Lower lobe of right lung (tissue), 2 donors: Measurements from ENCODE around the gene ATCAY. TPM values are rescaled to one million over a fixed set of nuclear protein-coding genes. Genes with fewer than 3 reads are reported as not detected.

ENCODE experiments used
- ATAC-seq, 2 donors: fragments of 200-7000 bp; cut with Tn5 transposase; one replicate each; pipeline ENCODE4 v1.9.1; 2020 to 2022; ENCODE audit warnings: mild to moderate bottlenecking in 2 of 2, moderate library complexity in 2 of 2
- DNase-seq: peaks from one replicate; pipeline ENCODE4 v3.0.0-alpha.2; 2020
- H3K27ac ChIP-seq: fragments of 200-600 bp; one replicate; pipeline ENCODE4 v1.8.0; 2022
- H3K27me3 ChIP-seq: fragments of 200-600 bp; one replicate; pipeline ENCODE4 v1.8.0; 2022; ENCODE audit warnings: low read depth
- H3K36me3 ChIP-seq: fragments of 200-600 bp; one replicate; pipeline ENCODE4 v1.8.0; 2022; ENCODE audit warnings: mild to moderate bottlenecking
- H3K4me1 ChIP-seq: fragments of 200-600 bp; one replicate; pipeline ENCODE4 v1.8.0; 2022
- H3K4me3 ChIP-seq: fragments of 200-600 bp; one replicate; pipeline ENCODE4 v1.8.0; 2022; ENCODE audit warnings: mild to moderate bottlenecking
- H3K9me3 ChIP-seq: fragments of 200-600 bp; one replicate; pipeline ENCODE4 v1.8.0; 2022
- intact Hi-C: fragments of 100-400 bp; cut with DNase I; formaldehyde crosslinking; loops from one replicate; pipeline ENCODE4 v1.11.0; 2022
- total RNA-seq: library from RNA; stranded (reverse); fragmentation: NEBNext Ultra II Directional; extraction: Animal tissue kit (Norgen Biotek cat#: 25700); gene quantifications from one replicate; pipeline ENCODE4 v1.2.1, GENCODE V29; 2021
- TF ChIP-seq, protein P1 (sequence below): fragments of 200-600 bp; IDR thresholded peaks from one replicate; pipeline ENCODE4 v1.8.0; 2022; ENCODE audit warnings: antibody characterized with exemption, mild to moderate bottlenecking
- donor health status: DM: no; HTN: yes; CAD: no; lungs with severe emphysema.

Gene ATCAY
- total RNA-seq, 1 donor from 2014 or later, result not detected

GRCh38 chr19:3835055-3835435, 45.4 kb upstream of the ATCAY start:
- TF ChIP-seq, protein P1, sequence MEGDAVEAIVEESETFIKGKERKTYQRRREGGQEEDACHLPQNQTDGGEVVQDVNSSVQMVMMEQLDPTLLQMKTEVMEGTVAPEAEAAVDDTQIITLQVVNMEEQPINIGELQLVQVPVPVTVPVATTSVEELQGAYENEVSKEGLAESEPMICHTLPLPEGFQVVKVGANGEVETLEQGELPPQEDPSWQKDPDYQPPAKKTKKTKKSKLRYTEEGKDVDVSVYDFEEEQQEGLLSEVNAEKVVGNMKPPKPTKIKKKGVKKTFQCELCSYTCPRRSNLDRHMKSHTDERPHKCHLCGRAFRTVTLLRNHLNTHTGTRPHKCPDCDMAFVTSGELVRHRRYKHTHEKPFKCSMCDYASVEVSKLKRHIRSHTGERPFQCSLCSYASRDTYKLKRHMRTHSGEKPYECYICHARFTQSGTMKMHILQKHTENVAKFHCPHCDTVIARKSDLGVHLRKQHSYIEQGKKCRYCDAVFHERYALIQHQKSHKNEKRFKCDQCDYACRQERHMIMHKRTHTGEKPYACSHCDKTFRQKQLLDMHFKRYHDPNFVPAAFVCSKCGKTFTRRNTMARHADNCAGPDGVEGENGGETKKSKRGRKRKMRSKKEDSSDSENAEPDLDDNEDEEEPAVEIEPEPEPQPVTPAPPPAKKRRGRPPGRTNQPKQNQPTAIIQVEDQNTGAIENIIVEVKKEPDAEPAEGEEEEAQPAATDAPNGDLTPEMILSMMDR, result no peak
- Histone ChIP-seq H3K27ac (no peak overlapping the region), H3K4me1 (no peaks in the 10 kb centered on the region), H3K27me3 (peaks cover 27% of the 10 kb centered on the region), H3K4me3 (no peak overlapping the region), H3K9me3 (no peaks in the 10 kb centered on the region), H3K36me3 (no peaks in the 10 kb centered on the region)
- DNase-seq, result no peak
- intact Hi-C loops, result no loop called here
- no peak for ATAC-seq

DNA sequence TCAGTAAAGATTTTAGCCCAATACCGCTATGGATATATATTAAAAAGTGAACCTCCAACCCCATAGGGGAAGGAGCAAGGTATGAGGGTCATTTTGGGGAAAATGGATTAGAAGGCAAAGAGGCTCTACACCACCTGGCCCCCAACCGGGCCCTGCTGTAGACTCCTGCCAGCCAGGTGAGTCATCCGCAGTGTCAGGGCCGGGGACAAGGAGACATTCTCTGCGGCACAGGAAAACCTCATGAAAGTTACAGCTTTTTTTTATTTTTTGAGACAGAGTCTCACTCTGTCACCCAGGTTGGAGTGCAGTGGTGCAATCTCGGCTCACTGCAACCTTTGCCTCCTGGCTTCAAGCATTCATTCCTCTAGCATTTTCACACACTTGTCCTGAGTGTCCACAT, 43.6 kb upstream of the ATCAY start:
- no peak overlapping the region for H3K27ac ChIP-seq
- H3K27me3 ChIP-seq, result peaks cover 18% of the 10 kb centered on the region
- no peak for DNase-seq
- intact Hi-C loops, result no loop called here
- H3K36me3 ChIP-seq, result no peaks in the 10 kb centered on the region
- no peak for ATAC-seq
- H3K9me3 ChIP-seq, result no peaks in the 10 kb centered on the region
- no peak overlapping the region for H3K4me3 ChIP-seq
- no peaks in the 10 kb centered on the region for H3K4me1 ChIP-seq
- TF ChIP-seq, protein P1, result no peak

DNA sequence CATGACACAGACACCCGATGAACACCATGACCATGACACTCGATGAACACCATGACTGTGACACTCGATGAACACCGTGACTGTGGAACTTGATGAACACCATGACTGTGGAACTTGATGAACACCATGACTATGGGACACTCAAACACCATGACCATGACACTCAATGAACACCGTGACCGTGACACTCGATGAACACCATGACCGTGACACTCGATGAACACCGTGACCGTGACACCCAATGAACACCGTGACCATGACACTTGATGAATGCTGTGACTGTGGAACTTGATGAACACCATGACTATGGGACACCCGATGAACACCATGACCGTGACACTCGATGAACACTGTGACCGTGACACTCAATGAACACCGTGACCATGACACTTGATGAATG, 43.2 kb upstream of the ATCAY start:
- intact Hi-C loops, result no loop called here
- H3K27ac ChIP-seq, result no peak overlapping the region
- no peaks in the 10 kb centered on the region for H3K36me3 ChIP-seq
- H3K4me3 ChIP-seq, result no peak overlapping the region
- no peaks in the 10 kb centered on the region for H3K9me3 ChIP-seq
- TF ChIP-seq, protein P1, result no peak
- H3K27me3 ChIP-seq, result peaks cover 18% of the 10 kb centered on the region
- no peaks in the 10 kb centered on the region for H3K4me1 ChIP-seq
- ATAC-seq, result no peak
- no peak for DNase-seq

DNA sequence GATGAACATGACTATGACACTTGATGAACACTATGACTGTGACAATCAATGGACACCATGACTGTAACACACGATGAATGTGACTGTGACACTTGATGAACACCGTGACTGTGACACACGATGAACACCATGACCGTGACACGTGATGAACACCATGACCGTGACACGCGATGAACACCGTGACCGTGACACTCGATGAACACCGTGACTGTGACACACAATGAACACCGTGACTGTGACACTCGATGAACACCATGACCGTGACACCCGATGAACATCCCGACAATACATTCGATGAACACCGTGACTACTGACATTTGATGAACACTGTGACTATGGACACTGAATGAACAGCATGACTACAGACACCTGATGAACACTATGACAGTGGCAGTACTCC, 42.6 kb upstream of the ATCAY start:
- Histone ChIP-seq H3K27me3 (peaks cover 18% of the 10 kb centered on the region), H3K9me3 (no peaks in the 10 kb centered on the region), H3K36me3 (no peaks in the 10 kb centered on the region), H3K4me1 (no peaks in the 10 kb centered on the region), H3K27ac (no peak overlapping the region), H3K4me3 (no peak overlapping the region)
- ATAC-seq (no peak), DNase-seq (no peak)
- TF ChIP-seq, protein P1, result no peak
- intact Hi-C loops, result no loop called here

DNA sequence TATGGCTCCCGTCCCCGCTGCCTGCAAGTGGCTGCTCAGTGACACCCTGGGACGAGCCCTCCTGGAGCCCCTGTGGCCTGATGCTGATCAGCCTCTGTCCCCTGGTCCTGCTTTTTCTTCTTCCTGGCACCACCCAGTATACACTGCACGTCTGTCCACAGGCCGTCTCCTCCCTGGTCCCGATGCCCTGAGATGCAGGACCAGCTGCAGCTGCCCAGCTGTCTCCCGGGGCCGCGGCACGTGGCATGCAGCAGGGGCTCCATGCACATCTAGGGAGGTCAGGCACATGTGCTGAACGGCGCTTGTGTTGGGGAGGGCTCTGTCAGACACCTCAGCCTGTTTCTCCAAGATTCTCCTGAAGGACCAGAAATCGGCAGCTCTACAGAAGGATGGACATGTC, 41.8 kb upstream of the ATCAY start:
- intact Hi-C loops, result no loop called here
- DNase-seq, result no peak
- Histone ChIP-seq H3K4me3 (no peak overlapping the region), H3K36me3 (no peaks in the 10 kb centered on the region), H3K9me3 (no peaks in the 10 kb centered on the region), H3K27ac (no peak overlapping the region), H3K4me1 (no peaks in the 10 kb centered on the region), H3K27me3 (peaks cover 12% of the 10 kb centered on the region)
- no peak for ATAC-seq
- TF ChIP-seq, protein P1, result no peak

- Histone ChIP-seq H3K4me1 (no peaks in the 10 kb centered on the region), H3K4me3 (no peak overlapping the region), H3K36me3 (no peaks in the 10 kb centered on the region), H3K27me3 (peaks cover 4% of the 10 kb centered on the region), H3K27ac (no peak overlapping the region), H3K9me3 (no peaks in the 10 kb centered on the region)
- DNase-seq (no peak), ATAC-seq (no peak)
- intact Hi-C loops, result no loop called here
- TF ChIP-seq, protein P1, result no peak
Measured at GRCh38 chr19:3839941-3840340, 40.5 kb upstream of the ATCAY start.
